Measurements from ENCODE around the gene NPAS1. TPM values are rescaled to one million over a fixed set of nuclear protein-coding genes. Genes with fewer than 3 reads are reported as not detected.
A peak's percentile ranks its signal among the peaks of the same experiment; 100 is the strongest.

The NPAS1 gene
- total and polyA plus RNA-seq, 2 of the 13 experiments (the other 11 are each of a cell fraction or from before 2014, with no cell fraction given) = 0.35 to 2.9 TPM

DNA sequence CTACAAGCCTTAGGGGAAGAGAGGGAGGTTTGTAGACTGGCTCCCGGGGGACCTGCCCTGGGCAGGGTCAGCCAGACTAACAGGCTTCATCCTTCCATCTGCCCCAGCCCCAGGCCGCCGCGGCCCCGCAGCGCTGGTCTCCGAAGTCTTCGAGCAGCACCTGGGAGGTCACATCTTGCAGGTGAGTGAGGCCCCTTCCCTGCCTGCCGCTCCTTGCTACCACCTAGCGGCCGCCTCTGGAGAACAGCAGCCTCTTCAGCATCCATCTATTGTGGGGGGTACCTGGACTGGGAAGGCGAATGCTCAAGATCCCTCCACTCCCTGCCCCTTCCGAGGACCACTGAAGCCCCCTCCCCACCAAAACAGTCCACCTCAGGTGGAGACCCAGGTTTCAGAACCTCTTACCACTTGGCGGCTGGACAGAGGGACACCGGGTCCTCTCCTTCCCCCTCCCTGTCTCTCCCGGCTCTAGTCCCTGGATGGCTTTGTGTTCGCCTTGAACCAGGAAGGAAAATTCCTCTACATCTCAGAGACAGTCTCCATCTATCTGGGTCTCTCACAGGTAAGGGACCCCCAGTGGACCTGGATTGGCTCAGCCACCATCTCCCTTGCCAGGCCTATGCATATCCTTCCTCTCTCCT lies 12.7 kb downstream of the NPAS1 start (continued):
- TF ChIP-seq, protein P1, sequence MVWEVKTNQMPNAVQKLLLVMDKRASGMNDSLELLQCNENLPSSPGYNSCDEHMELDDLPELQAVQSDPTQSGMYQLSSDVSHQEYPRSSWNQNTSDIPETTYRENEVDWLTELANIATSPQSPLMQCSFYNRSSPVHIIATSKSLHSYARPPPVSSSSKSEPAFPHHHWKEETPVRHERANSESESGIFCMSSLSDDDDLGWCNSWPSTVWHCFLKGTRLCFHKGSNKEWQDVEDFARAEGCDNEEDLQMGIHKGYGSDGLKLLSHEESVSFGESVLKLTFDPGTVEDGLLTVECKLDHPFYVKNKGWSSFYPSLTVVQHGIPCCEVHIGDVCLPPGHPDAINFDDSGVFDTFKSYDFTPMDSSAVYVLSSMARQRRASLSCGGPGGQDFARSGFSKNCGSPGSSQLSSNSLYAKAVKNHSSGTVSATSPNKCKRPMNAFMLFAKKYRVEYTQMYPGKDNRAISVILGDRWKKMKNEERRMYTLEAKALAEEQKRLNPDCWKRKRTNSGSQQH (CRISPR knock-in tag; IDR thresholded peaks at IDR 0.05; ENCODE audit: low read depth) = no peak
- TF ChIP-seq NR1H2 (CRISPR knock-in tag; IDR thresholded peaks at IDR 0.05; ENCODE audit: borderline replicate concordance, low read depth) = no peak
- TF ChIP-seq KDM1A (CRISPR knock-in tag; IDR thresholded peaks at IDR 0.05) = no peak
- TF ChIP-seq NCOR1 (IDR thresholded peaks at IDR 0.05; ENCODE audit: borderline replicate concordance, low read length) = no peak
- 0 out of 2 replicates have a peak, but pooled peaks have one; percentile 44 for TF ChIP-seq ZFP90 (CRISPR knock-in tag; IDR thresholded peaks at IDR 0.05; ENCODE audit: borderline replicate concordance)
- TF ChIP-seq ZNF552 (CRISPR knock-in tag; IDR thresholded peaks at IDR 0.05; ENCODE audit: borderline replicate concordance) = no peak
- TF ChIP-seq, protein P2, sequence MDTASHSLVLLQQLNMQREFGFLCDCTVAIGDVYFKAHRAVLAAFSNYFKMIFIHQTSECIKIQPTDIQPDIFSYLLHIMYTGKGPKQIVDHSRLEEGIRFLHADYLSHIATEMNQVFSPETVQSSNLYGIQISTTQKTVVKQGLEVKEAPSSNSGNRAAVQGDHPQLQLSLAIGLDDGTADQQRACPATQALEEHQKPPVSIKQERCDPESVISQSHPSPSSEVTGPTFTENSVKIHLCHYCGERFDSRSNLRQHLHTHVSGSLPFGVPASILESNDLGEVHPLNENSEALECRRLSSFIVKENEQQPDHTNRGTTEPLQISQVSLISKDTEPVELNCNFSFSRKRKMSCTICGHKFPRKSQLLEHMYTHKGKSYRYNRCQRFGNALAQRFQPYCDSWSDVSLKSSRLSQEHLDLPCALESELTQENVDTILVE (CRISPR knock-in tag; IDR thresholded peaks at IDR 0.05) = no peak
- TF ChIP-seq ZNF282 (IDR thresholded peaks at IDR 0.05; ENCODE audit: partially characterized antibody) = no peak
- TF ChIP-seq, protein P3, sequence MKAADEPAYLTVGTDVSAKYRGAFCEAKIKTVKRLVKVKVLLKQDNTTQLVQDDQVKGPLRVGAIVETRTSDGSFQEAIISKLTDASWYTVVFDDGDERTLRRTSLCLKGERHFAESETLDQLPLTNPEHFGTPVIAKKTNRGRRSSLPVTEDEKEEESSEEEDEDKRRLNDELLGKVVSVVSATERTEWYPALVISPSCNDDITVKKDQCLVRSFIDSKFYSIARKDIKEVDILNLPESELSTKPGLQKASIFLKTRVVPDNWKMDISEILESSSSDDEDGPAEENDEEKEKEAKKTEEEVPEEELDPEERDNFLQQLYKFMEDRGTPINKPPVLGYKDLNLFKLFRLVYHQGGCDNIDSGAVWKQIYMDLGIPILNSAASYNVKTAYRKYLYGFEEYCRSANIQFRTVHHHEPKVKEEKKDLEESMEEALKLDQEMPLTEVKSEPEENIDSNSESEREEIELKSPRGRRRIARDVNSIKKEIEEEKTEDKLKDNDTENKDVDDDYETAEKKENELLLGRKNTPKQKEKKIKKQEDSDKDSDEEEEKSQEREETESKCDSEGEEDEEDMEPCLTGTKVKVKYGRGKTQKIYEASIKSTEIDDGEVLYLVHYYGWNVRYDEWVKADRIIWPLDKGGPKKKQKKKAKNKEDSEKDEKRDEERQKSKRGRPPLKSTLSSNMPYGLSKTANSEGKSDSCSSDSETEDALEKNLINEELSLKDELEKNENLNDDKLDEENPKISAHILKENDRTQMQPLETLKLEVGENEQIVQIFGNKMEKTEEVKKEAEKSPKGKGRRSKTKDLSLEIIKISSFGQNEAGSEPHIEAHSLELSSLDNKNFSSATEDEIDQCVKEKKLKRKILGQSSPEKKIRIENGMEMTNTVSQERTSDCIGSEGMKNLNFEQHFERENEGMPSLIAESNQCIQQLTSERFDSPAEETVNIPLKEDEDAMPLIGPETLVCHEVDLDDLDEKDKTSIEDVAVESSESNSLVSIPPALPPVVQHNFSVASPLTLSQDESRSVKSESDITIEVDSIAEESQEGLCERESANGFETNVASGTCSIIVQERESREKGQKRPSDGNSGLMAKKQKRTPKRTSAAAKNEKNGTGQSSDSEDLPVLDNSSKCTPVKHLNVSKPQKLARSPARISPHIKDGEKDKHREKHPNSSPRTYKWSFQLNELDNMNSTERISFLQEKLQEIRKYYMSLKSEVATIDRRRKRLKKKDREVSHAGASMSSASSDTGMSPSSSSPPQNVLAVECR (CRISPR knock-in tag; IDR thresholded peaks at IDR 0.05; ENCODE audit: borderline replicate concordance) = 0 out of 2 replicates have a peak, but pooled peaks have one; percentile 23
- TF ChIP-seq, protein P4, sequence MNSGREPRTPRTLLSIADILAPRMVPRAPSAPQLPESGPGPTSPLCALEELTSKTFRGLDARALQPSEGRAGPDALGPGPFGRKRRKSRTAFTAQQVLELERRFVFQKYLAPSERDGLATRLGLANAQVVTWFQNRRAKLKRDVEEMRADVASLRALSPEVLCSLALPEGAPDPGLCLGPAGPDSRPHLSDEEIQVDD (CRISPR knock-in tag; IDR thresholded peaks at IDR 0.05; ENCODE audit: borderline replicate concordance) = 0 out of 2 replicates have a peak, but pooled peaks have one; percentile 58
- no peak for TF ChIP-seq HNRNPUL1 (IDR thresholded peaks at IDR 0.05; ENCODE audit: low read depth, low read length)
- TF ChIP-seq ATAD3A (CRISPR knock-in tag; IDR thresholded peaks at IDR 0.05) = no peak
- TF ChIP-seq CCAR2 (optimal IDR thresholded peaks at IDR 0.05; ENCODE audit: low read depth, low read length) = no peak
- no peak for TF ChIP-seq FOXK2 (IDR thresholded peaks at IDR 0.05)
- peak; percentile 59 for TF ChIP-seq RAD21 (CRISPR knock-in tag; IDR thresholded peaks at IDR 0.05)
- 0 out of 2 replicates have a peak, but pooled peaks have one; percentile 18 for TF ChIP-seq HOXA3 (CRISPR knock-in tag; IDR thresholded peaks at IDR 0.05)
- no peak for TF ChIP-seq ZNF180 (CRISPR knock-in tag; IDR thresholded peaks at IDR 0.05; ENCODE audit: borderline replicate concordance, low read depth)
- no peak for TF ChIP-seq JUND (CRISPR knock-in tag; IDR thresholded peaks at IDR 0.05)
- TF ChIP-seq ZNF367 (CRISPR knock-in tag; IDR thresholded peaks at IDR 0.05; ENCODE audit: borderline replicate concordance) = no peak
- no peak for TF ChIP-seq AGO1 (IDR thresholded peaks at IDR 0.05; ENCODE audit: low read depth, low read length, poor library complexity, severe bottlenecking)
- TF ChIP-seq, protein P5, sequence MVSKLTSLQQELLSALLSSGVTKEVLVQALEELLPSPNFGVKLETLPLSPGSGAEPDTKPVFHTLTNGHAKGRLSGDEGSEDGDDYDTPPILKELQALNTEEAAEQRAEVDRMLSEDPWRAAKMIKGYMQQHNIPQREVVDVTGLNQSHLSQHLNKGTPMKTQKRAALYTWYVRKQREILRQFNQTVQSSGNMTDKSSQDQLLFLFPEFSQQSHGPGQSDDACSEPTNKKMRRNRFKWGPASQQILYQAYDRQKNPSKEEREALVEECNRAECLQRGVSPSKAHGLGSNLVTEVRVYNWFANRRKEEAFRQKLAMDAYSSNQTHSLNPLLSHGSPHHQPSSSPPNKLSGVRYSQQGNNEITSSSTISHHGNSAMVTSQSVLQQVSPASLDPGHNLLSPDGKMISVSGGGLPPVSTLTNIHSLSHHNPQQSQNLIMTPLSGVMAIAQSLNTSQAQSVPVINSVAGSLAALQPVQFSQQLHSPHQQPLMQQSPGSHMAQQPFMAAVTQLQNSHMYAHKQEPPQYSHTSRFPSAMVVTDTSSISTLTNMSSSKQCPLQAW (CRISPR knock-in tag; IDR thresholded peaks at IDR 0.05) = peak; percentile 18; the same call in 1 of the 2 replicates
